HS-5 (cell line): ENCODE results near the gene ZNF439.
"Not testable (repeated sequence)": the region's sequence is repeated elsewhere in the genome, so short reads cannot be mapped to it uniquely, and the experiment has no call there.

ENCODE experiments used
- DNase-seq: peaks from one replicate; pipeline ENCODE4 v3.0.0-alpha.2; 2012; ENCODE audit warnings: low read depth

ZNF439 gene

GRCh38 chr19:11848594-11849469 lies at the start of gene ZNF439:
Gene ZNF439 (plus strand): TSS chr19:11848726. CDS start chr19:11848868, 142 bp downstream.
- DNase-seq: peak; percentile 24

- no peak for DNase-seq
These were observed 42.0 kb upstream of the ZNF439 start for GRCh38 chr19:11806354-11807098.

- no peak for DNase-seq
These were observed 41.5 kb upstream of the ZNF439 start for GRCh38 chr19:11807099-11807380.

GRCh38 chr19:11813703-11814028 lies 34.9 kb upstream of the ZNF439 start:
- DNase-seq: no peak

GRCh38 chr19:11814029-11814699 lies 34.4 kb upstream of the ZNF439 start, which contains the start of gene ZNF440:
Gene ZNF440 (plus strand): TSS chr19:11814273. CDS start chr19:11814448, 175 bp downstream.
- DNase-seq: peak; percentile 78

- DNase-seq: no peak
These were observed 33.9 kb upstream of the ZNF439 start for GRCh38 chr19:11814700-11815035.

GRCh38 chr19:11821474-11822109 lies 26.9 kb upstream of the ZNF439 start:
- peak; percentile 18 for DNase-seq

GRCh38 chr19:11828957-11829876 lies 19.3 kb upstream of the ZNF439 start:
- DNase-seq: not testable (repeated sequence)

- no peak for DNase-seq
These were observed 16.1 kb upstream of the ZNF439 start for GRCh38 chr19:11832253-11832912.

GRCh38 chr19:11833541-11833940 lies 15.0 kb upstream of the ZNF439 start:
- no peak for DNase-seq

- not testable (repeated sequence) for DNase-seq
These were observed 12.9 kb upstream of the ZNF439 start for GRCh38 chr19:11835626-11836066.

GRCh38 chr19:11843722-11844121 lies 4.8 kb upstream of the ZNF439 start:
- no peak for DNase-seq

GRCh38 chr19:11847615-11848014 lies 911 bp upstream of the ZNF439 start:
- DNase-seq: not testable (repeated sequence)

GRCh38 chr19:11848200-11848593 lies 329 bp upstream of the ZNF439 start:
- DNase-seq: no peak

- not testable (repeated sequence) for DNase-seq
These were observed 1.8 kb downstream of the ZNF439 start for GRCh38 chr19:11850289-11850688.

- no peak for DNase-seq
These were observed 4.8 kb downstream of the ZNF439 start for GRCh38 chr19:11853358-11853757.

- DNase-seq: no peak
These were observed 8.2 kb downstream of the ZNF439 start for GRCh38 chr19:11856596-11857250.

GRCh38 chr19:11860721-11861120 lies 12.2 kb downstream of the ZNF439 start:
- no peak for DNase-seq

GRCh38 chr19:11861301-11861700 lies 12.8 kb downstream of the ZNF439 start:
- no peak for DNase-seq

GRCh38 chr19:11867766-11868165 lies 19.2 kb downstream of the ZNF439 start:
- DNase-seq: not testable (repeated sequence)
